NT2/D1 (cell line): ENCODE results near the gene HS3ST1.

Experiments
- SUZ12 ChIP-seq: IDR thresholded peaks from 2 replicates; pipeline ENCODE4 v1.6.1; 2011; ENCODE audit not compliant: insufficient read length, insufficient read depth; ENCODE audit errors: extremely low read depth
- YY1 ChIP-seq: IDR thresholded peaks from 2 replicates; pipeline ENCODE4 v1.6.1; 2011; ENCODE audit not compliant: insufficient read length, insufficient read depth
- ZNF274 ChIP-seq: IDR thresholded peaks from 2 replicates; pipeline ENCODE4 v1.6.1; 2011; ENCODE audit warnings: mild to moderate bottlenecking, low read depth, low read length

DNA sequence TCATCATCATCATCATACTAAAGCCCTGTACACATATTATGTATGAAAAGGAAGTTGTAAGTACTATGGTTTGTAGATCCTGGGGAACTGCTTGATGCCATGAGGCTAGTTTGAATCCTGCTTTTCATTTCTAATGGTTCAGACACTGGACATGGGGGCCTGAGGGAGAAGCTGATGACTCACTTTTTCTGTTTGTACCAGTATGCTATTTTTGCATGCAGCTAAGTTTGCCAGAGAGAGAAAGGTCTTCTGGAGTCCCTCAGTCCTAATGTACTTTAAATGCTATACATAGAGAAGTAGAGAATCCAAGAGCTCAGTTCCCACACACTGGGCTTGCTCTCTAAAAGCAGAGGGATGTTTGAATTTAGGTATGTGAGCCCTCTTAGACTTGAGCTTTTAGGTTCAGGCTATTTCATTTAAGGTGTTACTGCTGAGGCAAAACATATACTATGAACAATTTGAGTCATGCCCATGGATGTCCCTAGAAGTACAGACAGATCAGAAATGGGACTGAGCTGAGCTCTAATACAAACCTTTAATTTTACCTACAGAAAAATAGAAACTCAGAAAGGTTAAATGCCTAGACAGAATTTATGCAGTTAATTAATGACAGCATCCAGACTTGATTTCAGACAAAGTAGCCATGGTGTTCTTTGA is 17.6 kb upstream of the HS3ST1 start:
- TF ChIP-seq SUZ12 (no peak), YY1 (no peak), ZNF274 (no peak)
